ENCODE results near the gene ZHX3.

ZHX3 gene

DNA sequence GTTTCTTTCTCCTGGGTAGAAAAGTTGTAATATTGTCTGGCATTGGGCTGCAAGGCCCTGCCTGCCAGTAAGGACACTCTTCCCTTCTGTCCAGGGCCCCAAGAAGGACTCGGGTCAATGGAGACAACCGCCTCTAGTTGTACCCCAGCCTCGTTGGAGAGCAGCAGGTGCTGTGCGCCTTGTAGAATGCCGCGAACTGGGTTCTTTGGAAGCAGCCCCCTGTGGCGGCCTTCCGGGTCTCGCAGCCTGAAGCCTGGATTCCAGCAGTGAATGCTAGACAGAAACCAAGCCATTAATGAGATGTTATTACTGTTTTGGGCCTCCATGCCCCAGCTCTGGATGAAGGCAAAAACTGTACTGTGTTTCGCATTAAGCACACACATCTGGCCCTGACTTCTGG, 143.2 kb downstream of the ZHX3 start:
- no peaks in the 10 kb centered on the region for H3K36me3 ChIP-seq (ENCODE audit: control insufficient read depth, insufficient read depth, low read length)
- TF ChIP-seq, protein P1, sequence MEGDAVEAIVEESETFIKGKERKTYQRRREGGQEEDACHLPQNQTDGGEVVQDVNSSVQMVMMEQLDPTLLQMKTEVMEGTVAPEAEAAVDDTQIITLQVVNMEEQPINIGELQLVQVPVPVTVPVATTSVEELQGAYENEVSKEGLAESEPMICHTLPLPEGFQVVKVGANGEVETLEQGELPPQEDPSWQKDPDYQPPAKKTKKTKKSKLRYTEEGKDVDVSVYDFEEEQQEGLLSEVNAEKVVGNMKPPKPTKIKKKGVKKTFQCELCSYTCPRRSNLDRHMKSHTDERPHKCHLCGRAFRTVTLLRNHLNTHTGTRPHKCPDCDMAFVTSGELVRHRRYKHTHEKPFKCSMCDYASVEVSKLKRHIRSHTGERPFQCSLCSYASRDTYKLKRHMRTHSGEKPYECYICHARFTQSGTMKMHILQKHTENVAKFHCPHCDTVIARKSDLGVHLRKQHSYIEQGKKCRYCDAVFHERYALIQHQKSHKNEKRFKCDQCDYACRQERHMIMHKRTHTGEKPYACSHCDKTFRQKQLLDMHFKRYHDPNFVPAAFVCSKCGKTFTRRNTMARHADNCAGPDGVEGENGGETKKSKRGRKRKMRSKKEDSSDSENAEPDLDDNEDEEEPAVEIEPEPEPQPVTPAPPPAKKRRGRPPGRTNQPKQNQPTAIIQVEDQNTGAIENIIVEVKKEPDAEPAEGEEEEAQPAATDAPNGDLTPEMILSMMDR (IDR thresholded peaks at IDR 0.05): no peak
- no peaks in the 10 kb centered on the region for H3K79me2 ChIP-seq
- no peak overlapping the region for H3K4me3 ChIP-seq (ENCODE audit: low read depth, low read length)
- no peak overlapping the region for H3K4me2 ChIP-seq (ENCODE audit: low read length)
- no peaks in the 10 kb centered on the region for H3K4me1 ChIP-seq
- H2AFZ ChIP-seq: no peak overlapping the region
- H3K27me3 ChIP-seq (ENCODE audit: control insufficient read depth, insufficient read depth, low read length): no peaks in the 10 kb centered on the region
- no peak overlapping the region for H3K27ac ChIP-seq
- H3K9ac ChIP-seq: no peak overlapping the region
- H3K9me3 ChIP-seq (ENCODE audit: control insufficient read depth, low read length): no peaks in the 10 kb centered on the region

DNA sequence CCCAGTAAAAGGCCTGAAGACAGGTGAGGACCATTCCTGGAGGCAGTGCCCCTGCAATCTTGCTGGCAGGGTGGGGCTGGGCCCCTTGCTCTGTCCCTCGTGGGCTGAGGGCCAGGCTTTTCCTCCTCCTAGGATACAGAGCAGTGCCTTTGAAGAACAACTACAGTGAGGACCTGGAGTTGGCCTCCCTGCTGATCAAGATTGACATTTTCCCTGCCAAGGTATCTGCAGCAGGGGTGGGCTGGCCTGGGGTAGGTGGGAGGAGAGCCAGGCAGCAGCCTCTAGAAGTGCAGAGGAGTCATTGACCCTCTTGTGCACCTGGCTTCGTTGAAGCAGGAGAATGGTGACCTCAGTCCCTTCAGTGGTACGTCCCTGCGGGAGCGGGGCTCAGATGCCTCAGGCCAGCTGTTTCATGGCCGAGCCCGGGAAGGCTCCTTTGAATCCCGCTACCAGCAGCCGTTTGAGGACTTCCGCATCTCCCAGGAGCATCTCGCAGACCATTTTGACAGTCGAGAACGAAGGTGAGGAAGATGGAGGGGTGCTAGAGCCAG, 143.7 kb downstream of the ZHX3 start:
- no peak overlapping the region for H3K9ac ChIP-seq
- H3K36me3 ChIP-seq (ENCODE audit: control insufficient read depth, insufficient read depth, low read length): no peaks in the 10 kb centered on the region
- no peaks in the 10 kb centered on the region for H3K27me3 ChIP-seq (ENCODE audit: control insufficient read depth, insufficient read depth, low read length)
- H3K4me1 ChIP-seq: no peaks in the 10 kb centered on the region
- H2AFZ ChIP-seq: no peak overlapping the region
- peak overlapping the region; percentile 6 for H3K27ac ChIP-seq
- TF ChIP-seq, protein P1 (IDR thresholded peaks at IDR 0.05): no peak
- no peaks in the 10 kb centered on the region for H3K9me3 ChIP-seq (ENCODE audit: control insufficient read depth, low read length)
- H3K4me3 ChIP-seq (ENCODE audit: low read depth, low read length): no peak overlapping the region
- H3K4me2 ChIP-seq (ENCODE audit: low read length): no peak overlapping the region
- no peaks in the 10 kb centered on the region for H3K79me2 ChIP-seq

DNA sequence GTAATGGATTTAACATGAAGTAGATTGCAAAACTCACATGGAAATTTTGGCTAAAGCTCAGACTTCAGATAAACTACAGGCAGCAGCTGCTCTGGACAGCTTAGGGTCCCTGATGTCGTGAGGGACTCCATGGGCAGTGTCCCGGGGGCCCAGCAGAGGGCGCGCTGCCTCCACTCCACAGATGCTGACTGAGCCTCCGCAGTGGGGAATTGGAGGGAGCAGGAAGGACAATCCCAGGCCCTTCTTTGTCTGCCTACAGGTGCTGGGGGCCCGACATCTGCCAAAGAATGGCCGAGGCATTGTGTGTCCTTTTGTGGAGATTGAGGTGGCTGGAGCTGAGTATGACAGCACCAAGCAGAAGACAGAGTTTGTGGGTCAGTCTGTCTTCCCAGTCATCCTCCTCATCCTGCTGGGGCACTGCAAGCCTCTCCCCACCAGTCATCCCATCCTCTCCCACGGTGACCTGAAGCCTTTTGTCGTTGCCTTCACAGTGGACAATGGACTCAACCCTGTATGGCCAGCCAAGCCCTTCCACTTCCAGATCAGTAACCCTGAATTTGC, 144.3 kb downstream of the ZHX3 start:
- H3K4me1 ChIP-seq: no peaks in the 10 kb centered on the region
- no peak overlapping the region for H3K4me3 ChIP-seq (ENCODE audit: low read depth, low read length)
- H3K79me2 ChIP-seq: no peaks in the 10 kb centered on the region
- H3K9ac ChIP-seq: no peak overlapping the region
- H3K27me3 ChIP-seq (ENCODE audit: control insufficient read depth, insufficient read depth, low read length): no peaks in the 10 kb centered on the region
- H3K4me2 ChIP-seq (ENCODE audit: low read length): no peak overlapping the region
- TF ChIP-seq, protein P1 (IDR thresholded peaks at IDR 0.05): peak; percentile 96
- no peaks in the 10 kb centered on the region for H3K9me3 ChIP-seq (ENCODE audit: control insufficient read depth, low read length)
- peak overlapping the region; percentile 44 for H3K27ac ChIP-seq
- H3K36me3 ChIP-seq (ENCODE audit: control insufficient read depth, insufficient read depth, low read length): no peaks in the 10 kb centered on the region
- H2AFZ ChIP-seq: no peak overlapping the region

DNA sequence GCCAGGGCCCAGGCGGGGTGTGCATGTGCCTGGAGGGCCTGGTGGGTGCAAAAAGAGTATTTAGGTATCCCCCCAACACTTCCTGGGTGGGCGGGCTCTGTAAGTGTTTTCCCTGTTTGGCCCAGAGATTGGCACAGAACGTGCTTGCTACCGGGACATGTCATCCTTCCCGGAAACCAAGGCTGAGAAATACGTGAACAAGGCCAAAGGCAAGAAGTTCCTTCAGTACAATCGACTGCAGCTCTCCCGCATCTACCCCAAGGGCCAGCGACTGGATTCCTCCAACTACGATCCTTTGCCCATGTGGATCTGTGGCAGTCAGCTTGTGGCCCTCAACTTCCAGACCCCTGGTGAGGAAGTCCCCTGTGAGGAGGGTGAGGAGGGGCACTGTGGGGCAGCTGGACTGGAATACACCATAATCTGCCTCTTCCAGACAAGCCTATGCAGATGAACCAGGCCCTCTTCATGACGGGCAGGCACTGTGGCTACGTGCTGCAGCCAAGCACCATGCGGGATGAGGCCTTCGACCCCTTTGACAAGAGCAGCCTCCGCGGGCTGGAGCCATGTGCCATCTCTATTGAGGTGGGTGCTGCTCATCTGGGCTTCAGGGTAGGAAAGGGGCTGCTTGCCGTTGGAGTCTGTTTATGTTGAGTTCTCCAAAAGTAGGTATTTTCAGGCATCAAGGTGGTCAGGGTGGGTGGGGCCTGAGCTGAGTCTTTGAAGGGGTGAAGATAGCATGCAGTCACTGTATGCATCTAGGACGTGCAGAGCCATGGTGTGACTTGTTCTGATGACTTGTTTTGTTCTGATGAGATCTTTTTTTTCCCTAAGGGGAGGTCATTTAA, 145.0 kb downstream of the ZHX3 start:
- H3K4me2 ChIP-seq (ENCODE audit: low read length): no peak overlapping the region
- no peaks in the 10 kb centered on the region for H3K4me1 ChIP-seq
- H3K79me2 ChIP-seq: no peaks in the 10 kb centered on the region
- H3K27me3 ChIP-seq (ENCODE audit: control insufficient read depth, insufficient read depth, low read length): no peaks in the 10 kb centered on the region
- no peaks in the 10 kb centered on the region for H3K9me3 ChIP-seq (ENCODE audit: control insufficient read depth, low read length)
- H2AFZ ChIP-seq: no peak overlapping the region
- H3K27ac ChIP-seq: peak overlapping the region; percentile 44
- H3K4me3 ChIP-seq (ENCODE audit: low read depth, low read length): no peak overlapping the region
- TF ChIP-seq, protein P1 (IDR thresholded peaks at IDR 0.05): no peak
- no peak overlapping the region for H3K9ac ChIP-seq
- no peaks in the 10 kb centered on the region for H3K36me3 ChIP-seq (ENCODE audit: control insufficient read depth, insufficient read depth, low read length)
